Effector CD4-positive, alpha-beta T cell (primary cell): Measurements from ENCODE around the gene BCKDK.

Experiments
- DNase-seq: peaks from one replicate; pipeline ENCODE4 v3.0.0-alpha.2; 2020

The BCKDK gene

GRCh38 chr16:31080756-31081419 is 27.3 kb upstream of the BCKDK start:
- no peak for DNase-seq

DNA sequence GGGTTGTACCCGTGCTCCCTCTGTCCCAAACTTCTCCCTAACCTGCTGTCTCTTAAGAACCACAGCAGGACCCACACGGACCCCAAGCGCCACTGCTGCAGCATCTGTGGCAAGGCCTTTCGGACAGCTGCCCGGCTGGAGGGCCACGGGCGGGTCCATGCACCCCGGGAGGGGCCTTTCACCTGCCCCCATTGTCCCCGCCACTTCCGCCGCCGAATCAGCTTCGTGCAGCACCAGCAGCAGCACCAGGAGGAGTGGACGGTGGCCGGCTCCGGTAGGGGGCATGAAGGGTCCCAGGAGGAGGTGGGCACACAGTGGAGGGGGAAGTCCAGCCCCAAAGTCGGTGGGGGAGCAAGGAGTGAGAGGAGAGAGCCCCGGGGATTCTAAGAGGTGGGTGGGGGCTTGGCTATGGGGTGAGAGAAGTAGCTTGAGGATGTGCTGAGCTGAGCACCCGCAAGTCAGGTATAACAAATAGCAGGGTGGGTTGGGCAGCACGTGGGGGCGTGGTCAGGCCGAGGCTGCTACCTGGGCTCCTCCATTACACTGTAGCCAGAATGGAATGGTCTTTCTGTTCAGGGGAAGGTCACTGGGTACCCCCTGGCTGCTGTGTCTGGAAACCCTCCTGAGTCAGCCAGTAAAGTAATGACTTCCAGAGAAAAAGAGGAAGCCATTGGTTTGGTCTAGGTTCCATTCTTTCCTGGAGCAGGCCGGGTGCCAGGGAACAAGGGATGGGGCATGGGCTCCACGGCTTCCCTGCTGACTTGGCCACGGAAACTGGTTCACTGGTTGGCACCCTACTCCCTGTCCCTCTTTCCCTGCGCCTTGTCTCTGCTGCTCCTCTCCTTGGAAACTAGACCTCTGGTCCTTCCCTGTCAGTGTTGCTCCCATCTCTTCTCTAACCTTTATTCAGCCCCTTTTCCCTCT is 26.5 kb upstream of the BCKDK start:
- no peak for DNase-seq

DNA sequence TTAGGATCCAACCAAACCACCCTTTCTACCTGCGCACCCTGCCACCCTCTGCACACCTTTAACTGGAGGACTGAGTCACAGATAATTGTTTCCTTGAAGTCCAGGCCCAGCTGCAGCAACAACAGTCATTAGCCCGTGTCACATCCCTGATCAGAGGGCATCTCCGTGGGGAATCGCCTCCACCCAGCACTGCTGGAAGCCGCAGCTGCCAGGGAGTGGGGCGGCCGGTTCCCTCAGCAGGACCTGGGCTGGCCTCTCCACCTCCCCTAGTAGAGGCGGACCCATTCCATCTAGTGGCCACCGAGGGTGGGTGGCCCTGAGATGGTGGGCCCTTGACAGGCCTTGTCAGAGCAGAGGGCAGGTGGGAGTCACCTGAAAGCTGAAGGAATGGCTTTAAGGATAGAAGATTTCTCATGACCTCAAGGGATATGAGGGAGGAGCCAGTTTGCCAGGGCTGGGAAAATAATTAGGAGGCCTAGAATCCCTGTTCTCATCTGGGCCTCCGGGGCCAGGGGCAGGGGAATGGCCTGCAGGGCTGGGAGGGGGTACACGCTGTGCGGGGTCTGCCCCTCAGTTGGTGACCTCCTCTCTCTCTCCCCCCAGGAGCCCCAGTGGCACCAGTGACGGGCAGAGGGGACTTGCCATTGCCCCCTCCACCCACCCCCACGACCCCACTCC is 25.7 kb upstream of the BCKDK start:
- no peak for DNase-seq

GRCh38 chr16:31083081-31083480 is 25.1 kb upstream of the BCKDK start:
- no peak for DNase-seq

DNA sequence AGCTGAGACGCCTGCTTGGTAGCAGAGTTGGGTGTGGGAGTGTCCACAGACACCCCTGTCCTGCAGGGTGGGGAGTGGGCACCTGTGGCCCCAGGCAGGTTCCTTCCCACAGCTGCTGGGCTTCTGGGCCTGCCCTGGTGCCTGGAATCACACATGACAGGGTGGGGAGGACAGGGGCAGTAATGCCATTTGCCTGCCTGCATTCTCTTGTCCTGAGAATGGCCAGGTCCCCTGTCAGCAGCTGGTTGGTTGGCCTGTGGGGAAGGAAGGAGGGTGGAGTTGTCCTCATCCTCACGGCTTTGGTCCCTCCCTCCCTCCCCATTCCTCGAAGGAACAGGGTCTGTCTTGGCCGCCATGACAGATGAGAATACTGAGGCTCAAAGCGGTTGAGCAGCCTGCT is 24.6 kb upstream of the BCKDK start:
- no peak for DNase-seq

DNA sequence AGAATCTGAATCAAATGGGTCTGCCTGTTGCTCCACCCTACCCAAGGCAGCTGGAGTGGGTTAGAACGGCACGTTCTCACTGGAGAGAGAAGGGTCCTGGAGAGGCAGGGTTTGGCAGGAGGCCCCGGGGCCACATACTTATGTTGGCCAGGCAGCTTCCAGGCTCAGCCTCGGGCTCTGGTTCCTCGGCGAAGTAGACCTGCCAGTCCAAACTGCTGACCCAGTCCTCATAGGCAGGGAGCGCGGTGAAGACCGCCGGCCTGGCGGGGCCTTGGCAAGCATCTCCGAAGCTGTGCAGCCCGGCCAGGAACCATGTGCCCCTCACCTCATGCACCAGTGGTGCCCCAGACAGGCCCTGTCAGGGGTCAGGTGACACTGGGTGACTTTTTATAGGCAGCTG is 24.2 kb upstream of the BCKDK start:
- no peak for DNase-seq

DNA sequence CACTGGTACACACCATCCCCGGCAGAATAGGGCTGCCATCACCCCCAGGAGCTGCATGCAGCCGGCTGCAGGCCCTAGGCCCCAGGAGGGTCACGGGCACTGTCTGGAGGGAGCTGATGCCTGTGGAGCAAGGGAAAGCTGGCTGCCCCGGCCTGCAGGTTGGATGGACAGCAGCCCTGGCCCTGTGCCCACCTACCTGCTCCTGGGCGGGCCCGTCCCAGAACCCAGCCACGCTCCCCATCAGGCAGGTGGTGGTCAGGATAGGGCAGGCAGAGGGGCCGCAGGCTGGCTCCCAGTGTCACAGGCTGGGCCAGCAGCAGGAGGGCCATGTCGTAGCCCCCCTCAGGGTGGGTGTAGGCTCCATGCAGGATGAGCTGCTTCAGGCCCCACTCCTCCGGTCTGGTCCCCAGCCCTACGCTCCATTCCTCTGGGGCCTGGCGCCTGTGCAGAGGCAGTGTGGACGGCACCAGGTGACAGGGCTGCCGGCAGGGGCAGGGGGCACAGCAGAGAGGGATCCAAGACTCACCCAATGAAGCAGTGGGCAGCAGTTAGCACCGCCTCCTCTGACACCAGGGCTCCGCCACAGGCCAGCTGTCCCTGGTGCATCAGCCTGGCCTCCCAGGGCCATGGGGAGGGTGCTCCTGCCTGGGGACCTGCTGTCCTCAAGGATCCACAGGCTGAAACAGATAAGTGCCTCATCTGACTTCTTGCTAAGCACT is 23.4 kb upstream of the BCKDK start:
- DNase-seq: no peak

DNA sequence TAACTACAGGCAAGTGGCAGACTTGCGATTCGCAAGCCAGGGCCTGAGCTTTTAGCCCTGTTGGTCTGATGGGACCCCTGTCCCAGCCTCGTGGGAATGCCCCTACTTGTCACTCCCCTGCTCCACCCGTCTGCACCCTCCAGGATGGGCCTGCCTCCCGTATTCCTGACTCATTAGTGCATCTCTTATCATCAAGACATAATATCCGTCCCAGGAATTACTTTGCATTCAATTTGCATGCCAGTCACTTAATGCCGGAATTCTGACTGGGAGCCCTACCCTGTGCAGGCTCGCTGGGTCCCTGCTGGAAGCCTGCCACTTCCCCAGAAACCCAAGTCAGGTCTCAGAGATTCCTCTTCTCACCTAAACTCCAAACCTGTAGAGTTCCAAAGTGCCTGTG is 22.8 kb upstream of the BCKDK start:
- DNase-seq: no peak

DNA sequence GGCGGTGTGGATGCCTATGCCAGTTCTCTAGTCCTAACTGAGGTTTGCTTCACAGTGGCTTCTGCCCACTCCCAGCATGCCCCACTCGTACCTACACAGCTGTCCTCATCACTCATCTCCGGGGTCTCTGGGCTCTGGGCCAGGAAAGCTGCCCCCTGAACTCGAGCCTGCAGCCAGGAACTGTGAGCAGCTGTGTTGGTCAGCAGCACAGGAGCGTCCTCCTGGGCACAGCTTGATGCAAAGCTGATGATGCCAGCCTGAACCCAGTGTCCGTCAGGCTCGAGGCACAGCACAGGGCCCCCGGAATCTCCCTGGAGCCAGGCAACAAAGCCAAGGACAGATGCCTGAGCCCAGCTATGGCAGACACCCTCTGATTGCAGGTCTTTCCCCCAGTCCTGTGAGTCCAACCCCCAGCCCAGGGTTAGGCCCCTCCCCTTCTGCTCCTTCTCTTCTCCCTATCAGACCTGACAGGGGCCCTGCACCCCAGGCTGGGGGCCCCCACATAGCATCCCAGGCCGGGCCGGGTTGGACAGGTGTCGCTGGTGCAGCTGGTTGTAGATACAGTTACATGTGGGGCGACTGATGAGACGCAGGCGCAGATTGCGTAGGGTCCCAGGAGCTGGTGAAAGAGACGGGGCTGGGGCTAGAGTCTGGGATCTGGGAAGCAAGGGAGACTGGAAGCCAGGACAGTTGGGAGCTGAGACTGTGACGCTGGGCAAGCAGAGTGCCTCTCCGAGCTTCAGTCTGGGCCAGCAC is 22.1 kb upstream of the BCKDK start:
- DNase-seq: no peak

DNA sequence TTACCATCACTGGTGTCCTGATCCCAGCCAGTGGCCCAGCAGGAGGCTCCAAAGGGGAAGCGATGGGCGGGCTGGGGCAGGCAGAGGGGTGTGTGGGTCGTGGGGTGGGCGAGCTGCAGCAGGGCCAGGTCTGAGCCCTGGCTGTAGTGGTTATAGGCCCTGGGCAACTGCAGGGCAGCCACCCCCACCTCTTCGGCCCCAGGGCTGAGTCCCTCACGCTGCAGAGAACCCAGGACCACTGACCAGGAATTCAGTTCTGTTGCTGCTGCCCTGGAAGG is 21.6 kb upstream of the BCKDK start:
- DNase-seq: no peak

DNA sequence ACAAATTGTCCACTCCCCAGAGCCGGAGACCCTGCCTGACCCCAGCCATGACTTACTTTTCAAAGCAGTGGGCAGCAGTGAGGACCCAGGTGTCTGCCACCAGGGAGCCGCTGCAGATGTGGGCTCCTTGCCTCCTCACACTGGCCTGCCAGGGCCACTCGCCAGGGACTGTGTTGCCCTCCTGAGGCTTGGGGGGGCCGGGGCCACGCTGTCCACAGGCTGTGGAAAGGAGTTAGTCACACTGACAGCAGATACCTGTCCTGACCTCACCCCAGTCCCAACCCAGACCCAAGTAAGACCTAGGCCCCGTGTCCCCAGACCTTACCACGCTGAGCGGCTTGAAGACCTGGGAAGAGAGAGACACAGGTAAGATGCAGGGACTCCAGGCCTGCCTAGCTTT is 20.7 kb upstream of the BCKDK start:
- no peak for DNase-seq

DNA sequence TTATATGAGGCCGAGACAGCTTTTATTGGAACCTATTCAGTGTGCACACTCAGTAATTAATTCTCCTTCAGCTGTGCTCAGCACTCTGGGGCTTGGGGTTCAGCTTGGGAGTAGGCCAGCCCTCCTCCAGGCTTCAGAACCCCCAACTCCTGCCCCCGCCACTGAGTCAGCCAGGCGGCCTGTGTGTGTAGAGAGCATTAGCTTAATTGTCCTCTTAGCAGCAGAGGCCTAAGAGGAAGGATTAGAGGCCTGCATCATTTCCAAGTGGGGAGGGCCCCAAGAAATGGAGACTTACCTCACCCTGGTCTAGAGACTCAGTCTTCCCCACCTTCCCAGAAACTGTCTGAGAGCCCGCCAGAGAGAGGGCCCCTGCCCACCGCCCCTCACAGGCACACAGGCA is 20.2 kb upstream of the BCKDK start:
- no peak for DNase-seq

- no peak for DNase-seq
Measured at GRCh38 chr16:31088459-31089183, 19.6 kb upstream of the BCKDK start, which contains the start of gene PRSS53. Gene PRSS53, minus strand, starts transcription at chr16:31088943. Its CDS starts 134 bp downstream, at chr16:31088809.

DNA sequence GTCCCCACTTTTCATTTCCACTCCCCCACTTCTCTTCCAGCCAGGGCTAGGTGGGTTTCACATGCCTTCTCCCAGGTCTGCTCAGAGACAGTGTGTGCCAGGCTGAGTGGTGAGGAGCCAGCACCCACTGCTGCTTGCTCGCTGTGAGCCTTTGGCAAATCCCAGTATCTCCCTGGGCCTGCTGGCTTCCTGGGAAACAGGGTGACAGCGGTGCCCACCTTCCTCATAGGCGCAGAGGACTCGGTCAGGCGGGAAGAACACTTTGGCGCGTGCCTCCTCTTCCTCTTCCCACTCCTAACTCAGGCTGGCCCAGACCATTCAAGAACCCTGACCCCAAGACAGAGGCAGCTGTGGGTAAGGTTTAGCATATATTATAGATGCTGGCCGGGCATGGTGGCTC is 19.0 kb upstream of the BCKDK start:
- DNase-seq: no peak

DNA sequence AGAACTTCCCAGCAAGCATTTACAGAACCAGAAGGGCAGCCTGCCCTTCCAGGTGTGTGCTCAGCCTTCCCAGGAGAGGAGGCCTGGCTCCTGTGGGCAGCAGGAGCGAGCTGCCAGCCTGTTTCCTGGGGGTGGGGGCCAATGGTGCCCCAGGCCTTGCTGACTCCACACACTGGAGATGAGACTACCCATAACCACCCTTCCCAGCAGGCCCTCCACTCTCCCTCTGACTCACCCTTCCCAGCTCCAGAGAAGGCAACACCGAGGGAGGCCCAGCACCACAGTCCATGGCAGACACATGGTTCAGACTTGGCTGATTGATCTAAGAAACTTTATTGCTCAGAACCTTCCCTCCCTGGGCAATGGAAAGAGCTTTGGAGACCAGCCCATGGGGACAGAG is 17.6 kb upstream of the BCKDK start:
- no peak for DNase-seq

- no peak for DNase-seq
Measured at GRCh38 chr16:31092330-31092729, 15.9 kb upstream of the BCKDK start.

DNA sequence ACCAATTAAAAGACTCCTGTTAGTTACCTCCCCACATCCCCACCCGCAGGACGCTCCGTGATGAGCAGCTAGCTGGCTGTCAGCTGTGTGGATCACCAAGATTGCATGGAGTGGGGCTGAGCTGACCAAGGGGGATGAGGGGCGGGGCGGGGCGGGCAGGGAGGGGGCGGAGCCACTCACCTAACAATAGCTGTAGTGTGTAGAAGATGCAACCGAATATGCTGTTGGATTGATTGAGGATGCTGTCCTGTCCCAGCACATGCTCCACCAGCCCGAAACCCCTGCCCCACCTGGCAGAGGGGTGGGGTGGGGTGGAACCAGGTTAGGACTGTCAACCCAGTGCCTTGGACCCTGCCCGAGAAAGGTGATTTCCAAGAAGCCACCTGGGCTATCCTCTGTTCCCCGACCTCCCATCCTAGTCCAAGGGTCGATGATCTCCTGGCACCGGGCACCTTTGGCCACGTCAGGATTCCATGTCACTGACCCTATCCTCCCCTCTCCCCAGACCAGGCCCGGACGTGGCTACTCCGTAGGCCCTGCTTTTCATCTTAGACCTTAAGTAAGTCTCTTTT is 15.0 kb upstream of the BCKDK start:
- no peak for DNase-seq

DNA sequence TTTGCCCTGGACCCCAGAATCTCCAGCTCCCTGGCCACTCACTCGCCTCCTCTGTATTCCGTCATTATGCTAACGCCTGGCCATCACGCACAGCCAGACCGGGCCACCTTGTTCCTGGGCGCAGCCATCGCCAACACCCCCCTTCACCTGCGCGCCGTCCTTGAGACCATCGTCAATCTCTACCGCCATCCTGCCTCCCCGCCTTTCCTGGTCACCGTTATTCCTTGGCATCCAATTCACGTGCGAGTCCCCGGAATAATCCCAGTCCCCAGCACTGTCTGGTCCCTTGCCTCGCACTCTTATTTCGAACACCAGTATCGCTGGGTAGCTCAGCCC is 14.1 kb upstream of the BCKDK start:
- no peak for DNase-seq

- DNase-seq: peak; percentile 81
Measured at GRCh38 chr16:31094424-31095120, 13.6 kb upstream of the BCKDK start, which contains the start of gene VKORC1. Gene VKORC1, minus strand, starts transcription at chr16:31094797. Its CDS starts 68 bp downstream, at chr16:31094729.

GRCh38 chr16:31099860-31100638 is 8.1 kb upstream of the BCKDK start:
- no peak for DNase-seq
